Tibial artery (tissue), 4 donors: Measurements from ENCODE around the gene TMEM79.

Experiments used
- DNase-seq, 2 donors: peaks; one replicate each; pipeline ENCODE4 v3.0.0-alpha.2; 2019
- H3K27ac ChIP-seq, 2 donors: fragments of 200-600 bp; sonication (generic) in 1 of 2; 1 replicate in 1 of 2; 2 replicates in 1 of 2; pipeline ENCODE4 v1.5.1; 2018 to 2019; ENCODE audit warnings: mild to moderate bottlenecking in 1 of 2
- H3K27me3 ChIP-seq, 2 donors: fragments of 200-600 bp; sonication (generic) in 1 of 2; one replicate each; pipeline versions ENCODE4 v1.5.1 to v1.6.0; 2016 to 2019
- H3K36me3 ChIP-seq, 3 donors: fragments of 200-600 bp; sonication (generic) in 2 of 3; one replicate each; pipeline ENCODE4 v1.5.1; 2016 to 2019; ENCODE audit warnings: mild to moderate bottlenecking in 2 of 3
- H3K4me1 ChIP-seq, 4 donors: fragments of 200-600 bp; sonication (generic) in 2 of 4; 1 replicate in 3 of 4; 2 replicates in 1 of 4; pipeline ENCODE4 v1.5.1; 2016 to 2019
- H3K4me3 ChIP-seq, 2 donors: fragments of 200-600 bp; sonication (generic) in 1 of 2; 1 replicate in 1 of 2; 2 replicates in 1 of 2; pipeline ENCODE4 v1.5.1; 2018 to 2019; ENCODE audit warnings: mild to moderate bottlenecking in 2 of 2
- H3K9me3 ChIP-seq, 3 donors: fragments of 200-600 bp; sonication (generic) in 1 of 3; one replicate each; pipeline ENCODE4 v1.5.1; 2016 to 2019
- intact Hi-C: fragments of 100-400 bp; cut with DNase I; formaldehyde crosslinking; loops from one replicate; pipeline ENCODE4 v1.15.0; 2023; ENCODE audit warnings: low total_unique reads
- TF ChIP-seq, protein P1 (sequence below), 2 experiments: fragments of 200-600 bp in 1 of 2; fragments of 450-650 bp in 1 of 2; IDR thresholded peaks; one replicate each; pipeline ENCODE4 v1.5.1; 2017 to 2019; ENCODE audit warnings: antibody characterized with exemption in 2 of 2, mild to moderate bottlenecking in 1 of 2, moderate library complexity in 1 of 2

TMEM79 gene

GRCh38 chr1:156337888-156338179 lies 53.7 kb downstream of the TMEM79 start:
- peak overlapping the region; percentile 63 to 71 for H3K27ac ChIP-seq
- H3K36me3 ChIP-seq: peaks cover 24 to 30% (median 28%) of the 10 kb centered on the region in 3 donors
- DNase-seq: no peak
- no peaks in the 10 kb centered on the region for H3K27me3 ChIP-seq
- H3K4me3 ChIP-seq: peak overlapping the region; percentile 68 to 70
- intact Hi-C loops: no loop called here
- H3K4me1 ChIP-seq: peaks cover 5 to 24% (median 14%) of the 10 kb centered on the region in 4 donors
- TF ChIP-seq, protein P1, sequence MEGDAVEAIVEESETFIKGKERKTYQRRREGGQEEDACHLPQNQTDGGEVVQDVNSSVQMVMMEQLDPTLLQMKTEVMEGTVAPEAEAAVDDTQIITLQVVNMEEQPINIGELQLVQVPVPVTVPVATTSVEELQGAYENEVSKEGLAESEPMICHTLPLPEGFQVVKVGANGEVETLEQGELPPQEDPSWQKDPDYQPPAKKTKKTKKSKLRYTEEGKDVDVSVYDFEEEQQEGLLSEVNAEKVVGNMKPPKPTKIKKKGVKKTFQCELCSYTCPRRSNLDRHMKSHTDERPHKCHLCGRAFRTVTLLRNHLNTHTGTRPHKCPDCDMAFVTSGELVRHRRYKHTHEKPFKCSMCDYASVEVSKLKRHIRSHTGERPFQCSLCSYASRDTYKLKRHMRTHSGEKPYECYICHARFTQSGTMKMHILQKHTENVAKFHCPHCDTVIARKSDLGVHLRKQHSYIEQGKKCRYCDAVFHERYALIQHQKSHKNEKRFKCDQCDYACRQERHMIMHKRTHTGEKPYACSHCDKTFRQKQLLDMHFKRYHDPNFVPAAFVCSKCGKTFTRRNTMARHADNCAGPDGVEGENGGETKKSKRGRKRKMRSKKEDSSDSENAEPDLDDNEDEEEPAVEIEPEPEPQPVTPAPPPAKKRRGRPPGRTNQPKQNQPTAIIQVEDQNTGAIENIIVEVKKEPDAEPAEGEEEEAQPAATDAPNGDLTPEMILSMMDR (IDR thresholded peaks at IDR 0.05): no peak
- no peaks in the 10 kb centered on the region for H3K9me3 ChIP-seq

GRCh38 chr1:156338180-156338976 lies 54.3 kb downstream of the TMEM79 start, which contains the start of the genes CCT3 and TSACC:
TSS of gene CCT3 (minus strand) at chr1:156338292. CDS start at chr1:156338184, 108 bp downstream.
TSS of gene TSACC (plus strand) at chr1:156338526. CDS start at chr1:156339758, 1,232 bp downstream.
- Histone ChIP-seq H3K27me3 (no peaks in the 10 kb centered on the region), H3K9me3 (no peaks in the 10 kb centered on the region), H3K36me3 (peaks cover 19 to 24% (median 23%) of the 10 kb centered on the region in 3 donors), H3K4me1 (peaks cover 5 to 24% (median 14%) of the 10 kb centered on the region in 4 donors), H3K4me3 (peak within 1 kb of the TSS; percentile 68 to 70), H3K27ac (peak within 1 kb of the TSS; percentile 68 to 72)
- TF ChIP-seq, protein P1 (IDR thresholded peaks at IDR 0.05): peak in 1 of 2 experiments; percentile 11
- DNase-seq: peak; percentile 99 to 100
- intact Hi-C loops: no loop called here
